ENCODE results near the gene PSMG4.

The PSMG4 gene

GRCh38 chr6:3269281-3269975 lies 10.7 kb downstream of the PSMG4 start:
- TF ChIP-seq MAX (IDR thresholded peaks at IDR 0.05; ENCODE audit: low read depth, low read length) = no peak
- no peak for DNase-seq (ENCODE audit: low read depth)
- H3K4me3 ChIP-seq (ENCODE audit: low read depth, low read length) = no peak overlapping the region

GRCh38 chr6:3270258-3270657 lies 11.5 kb downstream of the PSMG4 start:
- DNase-seq (ENCODE audit: low read depth) = no peak
- no peak for TF ChIP-seq MAX (IDR thresholded peaks at IDR 0.05; ENCODE audit: low read depth, low read length)
- TF ChIP-seq POLR2A (IDR thresholded peaks at IDR 0.05; ENCODE audit: extremely low read depth, insufficient read length) = no peak
- no peak for TF ChIP-seq MYC (IDR thresholded peaks at IDR 0.05; ENCODE audit: low read depth, low read length)
- TF ChIP-seq CTCF (IDR thresholded peaks at IDR 0.05; ENCODE audit: low read depth, low read length) = no peak
- H3K4me3 ChIP-seq (ENCODE audit: low read depth, low read length) = no peak overlapping the region

- no peak overlapping the region for H3K4me3 ChIP-seq (ENCODE audit: low read depth, low read length)
- no peak for DNase-seq (ENCODE audit: low read depth)
- TF ChIP-seq MAX (IDR thresholded peaks at IDR 0.05; ENCODE audit: low read depth, low read length) (no peak), POLR2A (IDR thresholded peaks at IDR 0.05; ENCODE audit: extremely low read depth, insufficient read length) (no peak), CTCF (IDR thresholded peaks at IDR 0.05; ENCODE audit: low read depth, low read length) (no peak), MYC (IDR thresholded peaks at IDR 0.05; ENCODE audit: low read depth, low read length) (no peak)
Measured at GRCh38 chr6:3271756-3272155, 13.0 kb downstream of the PSMG4 start.

GRCh38 chr6:3272911-3273547 lies 14.3 kb downstream of the PSMG4 start:
- no peak for DNase-seq (ENCODE audit: low read depth)
- TF ChIP-seq CTCF (IDR thresholded peaks at IDR 0.05; ENCODE audit: low read depth, low read length) (no peak), MYC (IDR thresholded peaks at IDR 0.05; ENCODE audit: low read depth, low read length) (no peak), POLR2A (IDR thresholded peaks at IDR 0.05; ENCODE audit: extremely low read depth, insufficient read length) (no peak), MAX (IDR thresholded peaks at IDR 0.05; ENCODE audit: low read depth, low read length) (no peak)
- no peak overlapping the region for H3K4me3 ChIP-seq (ENCODE audit: low read depth, low read length)

GRCh38 chr6:3273707-3274521 lies 15.2 kb downstream of the PSMG4 start:
- no peak for TF ChIP-seq MAX (IDR thresholded peaks at IDR 0.05; ENCODE audit: low read depth, low read length)
- no peak for TF ChIP-seq CTCF (IDR thresholded peaks at IDR 0.05; ENCODE audit: low read depth, low read length)
- TF ChIP-seq MYC (IDR thresholded peaks at IDR 0.05; ENCODE audit: low read depth, low read length) = no peak
- no peak for TF ChIP-seq POLR2A (IDR thresholded peaks at IDR 0.05; ENCODE audit: extremely low read depth, insufficient read length)
- no peak overlapping the region for H3K4me3 ChIP-seq (ENCODE audit: low read depth, low read length)
- no peak for DNase-seq (ENCODE audit: low read depth)

All from NB4 (cell line).